Vagina (tissue), 2 donors: Measurements from ENCODE around the gene DLGAP5. TPM values are rescaled to one million over a fixed set of nuclear protein-coding genes. Genes with fewer than 3 reads are reported as not detected.

Source experiments
- DNase-seq, 2 donors: peaks; one replicate each; pipeline ENCODE4 v3.0.0-alpha.2; 2017; ENCODE audit errors: extremely low spot score in 2 of 2
- H3K27ac ChIP-seq: fragments of 200-600 bp; sonication (generic); one replicate; pipeline ENCODE4 v1.5.1; 2019
- H3K27me3 ChIP-seq: fragments of 200-600 bp; sonication (generic); one replicate; pipeline ENCODE4 v1.5.1; 2019
- H3K36me3 ChIP-seq, 2 donors: fragments of 200-600 bp; sonication (generic); one replicate each; pipeline ENCODE4 v1.5.1; 2017 to 2019
- H3K4me1 ChIP-seq: fragments of 200-600 bp; sonication (generic); one replicate; pipeline ENCODE4 v1.5.1; 2019
- H3K4me3 ChIP-seq, 2 donors: fragments of 200-600 bp; sonication (generic); 1 replicate in 1 of 2; 2 replicates in 1 of 2; pipeline ENCODE4 v1.5.1; 2016 to 2019
- H3K9me3 ChIP-seq: fragments of 200-600 bp; sonication (generic); one replicate; pipeline ENCODE4 v1.5.1; 2019
- POLR2A ChIP-seq, 2 donors: fragments of 450-650 bp; IDR thresholded peaks; one replicate each; pipeline ENCODE4 v1.6.1; 2017; ENCODE audit warnings: antibody characterized with exemption in 2 of 2, mild to moderate bottlenecking in 2 of 2, moderate library complexity in 2 of 2
- POLR2AphosphoS5 ChIP-seq, 2 donors: sonication (generic); formaldehyde crosslinking; IDR thresholded peaks; one replicate each; pipeline ENCODE4 v1.9.0; 2017; ENCODE audit warnings: antibody characterized with exemption in 2 of 2, mild to moderate bottlenecking in 2 of 2, low read depth in 1 of 2; ENCODE audit not compliant: insufficient read depth in 1 of 2
- intact Hi-C: fragments of 100-400 bp; cut with DNase I; formaldehyde crosslinking; loops from one replicate; pipeline ENCODE4 v1.15.1; 2023
- total RNA-seq: library from RNA; depleted of rRNA; stranded (reverse); fragments of >200 nt; gene quantifications from one replicate; pipeline ENCODE4 v1.2.3, GENCODE V29; 2016
- TF ChIP-seq, protein P1 (sequence below), 3 experiments: fragments of 450-650 bp in 2 of 3; fragments of 200-600 bp in 1 of 3; sonication (generic) in 1 of 3; IDR thresholded peaks; one replicate each; pipeline ENCODE4 v1.5.1; 2017 to 2019; ENCODE audit warnings: antibody characterized with exemption in 3 of 3, mild to moderate bottlenecking in 2 of 3, moderate library complexity in 2 of 3

Gene DLGAP5
- total RNA-seq, 1 donor from 2014 or later = 2.2 TPM

DNA sequence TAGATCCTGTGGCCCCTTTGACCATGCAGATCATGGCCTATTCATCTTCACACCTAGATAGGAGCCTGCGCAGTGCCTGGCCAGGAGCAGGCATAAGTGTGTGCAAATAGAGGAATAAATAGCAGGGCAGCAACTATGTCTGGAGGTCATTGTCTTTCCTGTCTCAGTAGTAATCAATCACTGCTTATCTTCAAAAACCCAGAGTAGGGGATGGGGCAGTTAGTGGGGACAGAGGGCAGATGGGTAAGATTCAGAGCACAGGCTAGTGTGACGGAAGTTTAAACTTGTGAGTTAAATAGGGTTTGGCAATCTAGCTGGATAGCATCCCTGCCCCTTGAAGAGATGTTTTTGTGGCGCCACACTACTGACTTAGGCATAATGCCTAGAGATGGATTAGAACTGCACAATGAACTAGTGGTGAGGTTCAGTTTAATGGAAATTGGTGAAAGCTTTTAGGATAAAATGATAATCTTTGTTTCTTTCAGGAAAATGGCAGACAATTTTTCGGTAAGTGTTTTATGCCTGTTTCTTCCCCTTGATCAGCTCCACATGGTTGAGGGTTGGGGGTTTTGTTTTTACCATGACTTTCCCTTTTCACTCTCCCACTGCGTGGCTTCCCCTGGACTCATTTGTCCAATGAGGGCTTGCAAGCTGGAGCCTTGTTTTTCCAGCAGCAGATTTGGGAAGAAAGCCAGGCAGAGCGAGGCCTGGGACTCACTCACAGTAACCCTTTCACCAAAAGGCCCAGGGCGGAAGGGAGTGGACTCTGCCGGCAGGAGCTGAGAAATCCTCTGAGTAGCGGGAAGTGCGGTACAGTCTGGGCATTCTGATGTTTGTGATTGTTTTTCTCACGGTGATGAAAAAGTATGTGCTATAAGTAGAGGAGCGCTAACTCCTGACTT lies 54.2 kb downstream of the DLGAP5 start:
- H3K4me1 ChIP-seq = peaks cover 69% of the 10 kb centered on the region
- H3K9me3 ChIP-seq = no peaks in the 10 kb centered on the region
- TF ChIP-seq POLR2AphosphoS5 (IDR thresholded peaks at IDR 0.05; ENCODE audit: insufficient read depth in 1 of 2, low read depth in 1 of 2) = peak; percentile 13 to 17
- TF ChIP-seq, protein P1, sequence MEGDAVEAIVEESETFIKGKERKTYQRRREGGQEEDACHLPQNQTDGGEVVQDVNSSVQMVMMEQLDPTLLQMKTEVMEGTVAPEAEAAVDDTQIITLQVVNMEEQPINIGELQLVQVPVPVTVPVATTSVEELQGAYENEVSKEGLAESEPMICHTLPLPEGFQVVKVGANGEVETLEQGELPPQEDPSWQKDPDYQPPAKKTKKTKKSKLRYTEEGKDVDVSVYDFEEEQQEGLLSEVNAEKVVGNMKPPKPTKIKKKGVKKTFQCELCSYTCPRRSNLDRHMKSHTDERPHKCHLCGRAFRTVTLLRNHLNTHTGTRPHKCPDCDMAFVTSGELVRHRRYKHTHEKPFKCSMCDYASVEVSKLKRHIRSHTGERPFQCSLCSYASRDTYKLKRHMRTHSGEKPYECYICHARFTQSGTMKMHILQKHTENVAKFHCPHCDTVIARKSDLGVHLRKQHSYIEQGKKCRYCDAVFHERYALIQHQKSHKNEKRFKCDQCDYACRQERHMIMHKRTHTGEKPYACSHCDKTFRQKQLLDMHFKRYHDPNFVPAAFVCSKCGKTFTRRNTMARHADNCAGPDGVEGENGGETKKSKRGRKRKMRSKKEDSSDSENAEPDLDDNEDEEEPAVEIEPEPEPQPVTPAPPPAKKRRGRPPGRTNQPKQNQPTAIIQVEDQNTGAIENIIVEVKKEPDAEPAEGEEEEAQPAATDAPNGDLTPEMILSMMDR (IDR thresholded peaks at IDR 0.05) = no peak
- H3K27me3 ChIP-seq = no peaks in the 10 kb centered on the region
- H3K27ac ChIP-seq = peak overlapping the region; percentile 74
- intact Hi-C loops = no loop called here
- H3K36me3 ChIP-seq = peaks cover 0 to 44% of the 10 kb centered on the region in 2 donors
- no peak for DNase-seq
- peak overlapping the region; percentile 15 to 16 for H3K4me3 ChIP-seq

DNA sequence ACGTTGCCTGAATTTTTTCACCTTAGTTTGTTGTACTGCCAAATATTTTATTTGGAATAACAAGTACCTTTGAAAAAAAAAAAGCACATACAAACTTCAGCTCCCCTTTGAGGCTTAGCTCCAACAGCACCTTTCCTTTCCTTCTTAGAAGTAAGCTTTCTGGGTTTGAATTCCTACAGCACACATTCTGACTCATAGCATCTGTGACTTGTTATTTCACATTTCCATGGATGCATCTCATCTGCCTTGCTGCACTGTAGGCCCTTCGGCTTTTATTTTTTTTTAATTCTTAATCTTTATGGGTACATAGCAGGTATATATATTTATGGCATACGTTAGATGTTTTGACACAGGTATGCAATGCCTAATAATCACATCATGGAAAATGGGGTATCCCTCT lies 55.1 kb downstream of the DLGAP5 start:
- H3K27ac ChIP-seq = peak overlapping the region; percentile 74
- intact Hi-C loops = no loop called here
- H3K4me1 ChIP-seq = peaks cover 78% of the 10 kb centered on the region
- H3K36me3 ChIP-seq = peaks cover 0 to 35% of the 10 kb centered on the region in 2 donors
- H3K9me3 ChIP-seq = no peaks in the 10 kb centered on the region
- TF ChIP-seq, protein P1 (IDR thresholded peaks at IDR 0.05) = no peak
- TF ChIP-seq POLR2A (IDR thresholded peaks at IDR 0.05) (no peak), POLR2AphosphoS5 (IDR thresholded peaks at IDR 0.05; ENCODE audit: insufficient read depth in 1 of 2, low read depth in 1 of 2) (no peak)
- no peaks in the 10 kb centered on the region for H3K27me3 ChIP-seq
- DNase-seq = no peak
- peak overlapping the region in 1 of 2 donors; percentile 6 for H3K4me3 ChIP-seq

DNA sequence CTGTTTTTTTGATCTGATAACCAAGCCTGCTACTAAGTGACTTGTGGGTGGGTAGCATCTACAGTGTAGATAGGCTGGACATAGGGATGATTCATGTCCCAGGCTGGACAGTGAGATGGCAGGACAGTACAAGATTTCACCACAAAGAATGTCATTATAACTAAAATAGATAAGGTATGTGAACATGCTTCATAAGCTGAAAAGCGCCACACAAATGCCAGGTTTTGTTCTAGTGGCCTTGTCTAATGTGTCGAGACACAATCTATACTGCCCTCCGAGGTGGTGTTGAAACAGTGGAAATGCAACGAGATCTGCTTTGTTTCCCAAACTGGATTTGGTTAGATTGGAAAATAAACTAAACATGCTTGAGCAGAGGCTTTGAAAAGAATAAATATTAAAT lies 58.0 kb downstream of the DLGAP5 start:
- no peaks in the 10 kb centered on the region for H3K27me3 ChIP-seq
- peaks cover 0 to 7% of the 10 kb centered on the region in 2 donors for H3K36me3 ChIP-seq
- H3K4me1 ChIP-seq = peaks cover 83% of the 10 kb centered on the region
- no peak overlapping the region for H3K4me3 ChIP-seq
- TF ChIP-seq, protein P1 (IDR thresholded peaks at IDR 0.05) = peak in 1 of 3 experiments; percentile 35
- TF ChIP-seq POLR2AphosphoS5 (IDR thresholded peaks at IDR 0.05; ENCODE audit: insufficient read depth in 1 of 2, low read depth in 1 of 2) (peak in 1 of 2 donors; percentile 30), POLR2A (IDR thresholded peaks at IDR 0.05) (no peak)
- H3K27ac ChIP-seq = peak overlapping the region; percentile 68
- H3K9me3 ChIP-seq = no peaks in the 10 kb centered on the region
- DNase-seq = no peak
- intact Hi-C loops = no loop called here

DNA sequence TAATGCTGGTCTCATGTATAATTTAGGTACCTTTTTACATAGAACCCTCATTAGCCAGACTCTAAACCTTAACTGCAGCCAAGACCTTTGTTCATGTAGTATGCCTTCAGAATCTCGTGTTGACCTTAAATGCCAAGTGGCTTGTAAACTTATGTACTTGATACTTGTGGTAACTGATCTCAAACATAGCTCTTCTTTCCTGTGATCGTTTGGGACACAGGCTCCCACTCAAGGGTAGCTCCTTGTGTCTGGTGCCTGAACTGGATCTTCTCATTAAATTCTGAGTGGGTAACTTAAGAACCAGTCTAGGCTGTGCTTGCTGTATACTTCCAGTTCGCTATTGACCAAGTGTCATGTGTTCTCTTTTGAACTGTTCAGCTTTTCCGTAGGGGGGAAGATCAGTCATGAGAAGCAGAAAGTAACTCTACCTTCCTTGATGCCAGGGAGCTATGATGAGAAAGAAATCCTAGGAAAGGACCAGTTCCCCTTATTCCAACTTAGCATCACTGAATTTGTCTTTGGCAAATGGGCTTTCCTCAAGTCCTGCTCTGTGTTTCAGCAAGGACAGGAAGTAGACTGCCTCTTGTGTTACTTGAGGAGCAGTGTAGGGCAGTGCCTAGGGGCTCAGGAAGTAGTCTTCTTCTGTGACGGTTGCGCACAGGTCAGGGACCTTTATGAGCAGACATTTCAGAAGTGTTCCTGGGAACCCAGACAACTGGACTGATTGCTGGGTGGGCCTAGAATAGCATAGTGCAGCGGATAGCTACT lies 59.8 kb downstream of the DLGAP5 start:
- Histone ChIP-seq H3K4me1 (peaks cover 84% of the 10 kb centered on the region), H3K27ac (peak overlapping the region; percentile 99), H3K4me3 (peak overlapping the region; percentile 56 to 94), H3K27me3 (no peaks in the 10 kb centered on the region), H3K9me3 (no peaks in the 10 kb centered on the region), H3K36me3 (no peaks in the 10 kb centered on the region)
- TF ChIP-seq POLR2A (IDR thresholded peaks at IDR 0.05) (no peak), POLR2AphosphoS5 (IDR thresholded peaks at IDR 0.05; ENCODE audit: insufficient read depth in 1 of 2, low read depth in 1 of 2) (no peak)
- TF ChIP-seq, protein P1 (IDR thresholded peaks at IDR 0.05) = no peak
- no peak for DNase-seq
- intact Hi-C loops = no loop called here
